Fibroblast of pulmonary artery (primary cell): ENCODE data around the gene MARCHF10.

Experiments used
- DNase-seq: peaks from one replicate; pipeline ENCODE4 v3.0.0-alpha.2; 2010; ENCODE audit warnings: low read depth
- H3K4me3 ChIP-seq: replicated peaks from 2 replicates; pipeline ENCODE4 v1.5.1; 2011; ENCODE audit warnings: low read depth, mild to moderate bottlenecking, control low read depth, low read length, moderate library complexity
- TF ChIP-seq, protein P1 (sequence below): IDR thresholded peaks from 2 replicates; pipeline ENCODE4 v1.5.1; 2011; ENCODE audit warnings: mild to moderate bottlenecking, control low read depth, low read length, inconsistent platforms; ENCODE audit errors: missing control alignments

Gene MARCHF10

DNA sequence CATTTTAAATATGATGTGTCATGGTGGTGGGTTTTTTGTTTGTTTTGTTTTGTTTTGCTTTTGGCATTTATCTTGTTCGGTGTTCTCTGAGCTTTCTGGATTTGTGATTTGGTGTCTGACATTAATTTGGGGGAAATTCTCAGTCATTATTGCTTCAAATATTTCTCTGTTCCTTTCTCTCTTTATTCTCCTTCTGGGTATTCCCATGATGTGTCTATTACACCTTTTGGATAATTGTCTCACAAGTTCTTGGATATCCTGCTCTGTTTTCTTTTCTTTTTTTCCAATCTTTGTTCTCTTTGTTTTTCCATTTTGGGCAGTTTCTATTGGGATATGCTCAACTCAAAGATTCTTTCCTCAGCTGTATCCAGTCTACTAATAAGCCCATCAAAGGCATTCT is 88.5 kb downstream of the MARCHF10 start:
- TF ChIP-seq, protein P1, sequence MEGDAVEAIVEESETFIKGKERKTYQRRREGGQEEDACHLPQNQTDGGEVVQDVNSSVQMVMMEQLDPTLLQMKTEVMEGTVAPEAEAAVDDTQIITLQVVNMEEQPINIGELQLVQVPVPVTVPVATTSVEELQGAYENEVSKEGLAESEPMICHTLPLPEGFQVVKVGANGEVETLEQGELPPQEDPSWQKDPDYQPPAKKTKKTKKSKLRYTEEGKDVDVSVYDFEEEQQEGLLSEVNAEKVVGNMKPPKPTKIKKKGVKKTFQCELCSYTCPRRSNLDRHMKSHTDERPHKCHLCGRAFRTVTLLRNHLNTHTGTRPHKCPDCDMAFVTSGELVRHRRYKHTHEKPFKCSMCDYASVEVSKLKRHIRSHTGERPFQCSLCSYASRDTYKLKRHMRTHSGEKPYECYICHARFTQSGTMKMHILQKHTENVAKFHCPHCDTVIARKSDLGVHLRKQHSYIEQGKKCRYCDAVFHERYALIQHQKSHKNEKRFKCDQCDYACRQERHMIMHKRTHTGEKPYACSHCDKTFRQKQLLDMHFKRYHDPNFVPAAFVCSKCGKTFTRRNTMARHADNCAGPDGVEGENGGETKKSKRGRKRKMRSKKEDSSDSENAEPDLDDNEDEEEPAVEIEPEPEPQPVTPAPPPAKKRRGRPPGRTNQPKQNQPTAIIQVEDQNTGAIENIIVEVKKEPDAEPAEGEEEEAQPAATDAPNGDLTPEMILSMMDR, result no peak
- no peak overlapping the region for H3K4me3 ChIP-seq
- DNase-seq, result no peak

DNA sequence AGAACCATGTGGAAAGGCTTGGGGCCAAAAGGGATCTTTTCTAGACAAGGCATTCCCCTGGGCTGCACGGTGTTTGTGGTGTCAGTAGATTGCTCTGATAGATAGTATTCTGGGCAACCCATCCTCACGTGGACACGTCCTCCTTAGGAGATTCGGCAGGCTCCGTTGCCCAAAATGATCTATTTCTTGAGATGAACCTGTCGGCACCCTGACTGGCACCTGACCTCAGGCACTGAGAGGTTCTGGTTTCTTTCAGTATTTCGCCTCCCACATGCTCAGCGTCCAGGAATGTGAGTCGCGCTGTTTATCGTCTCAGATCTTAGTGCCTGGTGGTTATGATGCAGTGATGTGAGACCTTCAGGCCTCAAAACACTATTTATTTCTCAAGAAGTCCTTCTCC is 89.7 kb downstream of the MARCHF10 start:
- peak; percentile 77 for DNase-seq
- H3K4me3 ChIP-seq, result no peak overlapping the region
- TF ChIP-seq, protein P1, result no peak

DNA sequence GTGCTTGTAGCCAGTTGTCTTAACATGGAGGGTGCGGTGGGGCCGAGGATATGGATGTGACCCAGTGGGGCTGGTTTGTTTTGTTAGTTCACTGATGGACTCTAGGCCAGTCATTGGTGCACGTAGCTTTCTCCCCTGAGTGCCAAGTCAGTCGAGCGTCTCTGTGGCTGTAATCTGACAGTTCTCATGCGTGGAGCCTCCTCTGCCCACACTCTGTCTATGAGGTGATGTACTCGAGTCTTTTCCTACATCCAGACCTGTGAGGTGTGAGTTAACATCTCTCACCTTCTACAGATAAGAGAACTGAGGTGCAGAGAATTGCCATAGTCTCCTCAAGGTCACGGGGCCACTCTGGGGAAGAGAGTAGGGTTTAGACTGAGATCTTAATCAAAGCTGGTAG is 90.2 kb downstream of the MARCHF10 start:
- no peak overlapping the region for H3K4me3 ChIP-seq
- no peak for DNase-seq
- TF ChIP-seq, protein P1, result no peak

DNA sequence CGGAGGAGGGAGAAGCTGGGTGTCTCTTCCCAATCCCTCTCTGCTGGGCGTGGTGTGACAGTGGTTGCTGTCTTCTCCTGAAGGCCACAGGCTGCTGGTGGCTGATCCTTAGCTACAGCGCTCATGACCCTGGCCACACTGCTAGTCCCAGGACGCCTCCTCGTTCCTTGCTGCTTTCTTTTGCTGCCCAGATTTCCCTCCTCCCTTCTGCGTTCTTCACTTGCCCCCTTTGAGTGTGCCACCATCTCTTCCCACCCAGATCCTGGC is 90.6 kb downstream of the MARCHF10 start:
- H3K4me3 ChIP-seq, result no peak overlapping the region
- DNase-seq, result no peak
- TF ChIP-seq, protein P1, result no peak

DNA sequence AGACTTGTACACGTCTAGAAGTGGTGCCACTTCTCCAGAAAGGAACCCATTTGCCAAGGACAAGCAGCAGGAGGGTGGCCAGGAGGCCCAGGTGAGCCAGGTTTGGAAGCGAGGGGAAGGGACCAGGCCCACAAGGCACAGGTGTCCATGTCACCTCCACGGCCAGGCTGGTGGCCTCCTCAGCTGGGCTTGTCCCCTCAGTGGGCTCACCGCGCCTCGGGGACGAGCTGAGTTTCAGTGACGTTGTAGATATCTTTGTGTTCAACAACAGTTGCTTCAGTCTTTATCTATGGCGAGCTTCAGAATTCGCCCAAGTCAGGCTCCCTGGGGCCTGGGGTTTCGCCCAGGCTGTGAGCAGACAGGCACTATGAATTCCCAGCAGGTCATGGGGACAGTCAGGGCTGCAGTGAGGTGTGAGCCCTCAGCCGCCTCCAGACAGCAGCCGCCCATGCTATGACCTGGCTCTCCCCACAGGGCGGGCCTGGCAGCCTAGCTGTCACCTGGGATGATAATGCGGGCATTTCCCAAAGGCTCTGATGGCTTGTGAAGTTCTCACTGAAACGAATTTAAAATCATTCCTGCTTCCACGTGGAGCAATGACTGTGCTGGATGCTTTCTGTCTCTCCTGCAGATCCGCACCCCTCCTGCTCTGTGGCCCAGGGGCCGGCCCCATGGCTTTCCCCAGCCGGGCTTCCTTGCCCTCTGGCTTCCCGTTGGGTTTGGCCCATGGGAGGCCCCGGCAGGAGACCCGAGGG is 91.1 kb downstream of the MARCHF10 start:
- H3K4me3 ChIP-seq, result no peak overlapping the region
- TF ChIP-seq, protein P1, result no peak
- no peak for DNase-seq

DNA sequence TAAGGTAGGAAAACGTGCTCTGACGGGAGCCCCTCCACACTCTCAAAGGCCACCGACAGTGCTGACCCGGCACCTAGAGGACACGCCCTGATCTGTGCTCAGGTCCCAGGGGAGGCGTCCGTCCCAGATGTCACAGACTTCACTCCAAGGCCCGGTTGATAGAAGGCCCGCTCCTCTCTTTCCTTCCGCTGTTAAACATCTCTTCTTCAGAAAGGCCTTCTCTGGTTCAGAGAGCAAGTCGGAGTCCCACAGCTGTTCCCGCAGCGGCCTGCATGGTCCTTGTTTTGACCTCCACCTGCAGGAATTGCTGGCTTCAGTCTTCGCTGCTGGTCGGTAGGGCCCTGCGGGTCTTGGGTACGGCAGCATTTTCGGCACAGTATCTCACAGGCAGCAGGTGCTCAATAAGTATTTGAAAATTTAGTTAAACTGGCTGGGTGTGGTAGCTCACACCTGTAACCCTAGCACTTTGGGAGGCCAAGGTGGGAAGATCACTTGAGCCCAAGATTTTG is 92.2 kb downstream of the MARCHF10 start:
- TF ChIP-seq, protein P1, result no peak
- DNase-seq, result no peak
- no peak overlapping the region for H3K4me3 ChIP-seq
